Choroid plexus epithelial cell (primary cell): ENCODE results near the gene IL17A.

Experiments
- DNase-seq: peaks from one replicate; pipeline ENCODE4 v3.0.0-alpha.2; 2010; ENCODE audit warnings: low read depth
- H3K4me3 ChIP-seq: 2 replicates; pipeline ENCODE4 v1.5.1; 2011; ENCODE audit warnings: low read depth, mild to moderate bottlenecking, control low read depth, low read length, moderate library complexity
- TF ChIP-seq, protein P1 (sequence below): conservative IDR thresholded peaks from 2 replicates; pipeline ENCODE4 v1.5.1; 2011; ENCODE audit warnings: low read depth, mild to moderate bottlenecking, control low read depth, inconsistent platforms, low read length, moderate library complexity

The IL17A gene

GRCh38 chr6:52144196-52145076, 41.7 kb upstream of the IL17A start:
- H3K4me3 ChIP-seq = no peak overlapping the region
- DNase-seq = no peak
- TF ChIP-seq, protein P1, sequence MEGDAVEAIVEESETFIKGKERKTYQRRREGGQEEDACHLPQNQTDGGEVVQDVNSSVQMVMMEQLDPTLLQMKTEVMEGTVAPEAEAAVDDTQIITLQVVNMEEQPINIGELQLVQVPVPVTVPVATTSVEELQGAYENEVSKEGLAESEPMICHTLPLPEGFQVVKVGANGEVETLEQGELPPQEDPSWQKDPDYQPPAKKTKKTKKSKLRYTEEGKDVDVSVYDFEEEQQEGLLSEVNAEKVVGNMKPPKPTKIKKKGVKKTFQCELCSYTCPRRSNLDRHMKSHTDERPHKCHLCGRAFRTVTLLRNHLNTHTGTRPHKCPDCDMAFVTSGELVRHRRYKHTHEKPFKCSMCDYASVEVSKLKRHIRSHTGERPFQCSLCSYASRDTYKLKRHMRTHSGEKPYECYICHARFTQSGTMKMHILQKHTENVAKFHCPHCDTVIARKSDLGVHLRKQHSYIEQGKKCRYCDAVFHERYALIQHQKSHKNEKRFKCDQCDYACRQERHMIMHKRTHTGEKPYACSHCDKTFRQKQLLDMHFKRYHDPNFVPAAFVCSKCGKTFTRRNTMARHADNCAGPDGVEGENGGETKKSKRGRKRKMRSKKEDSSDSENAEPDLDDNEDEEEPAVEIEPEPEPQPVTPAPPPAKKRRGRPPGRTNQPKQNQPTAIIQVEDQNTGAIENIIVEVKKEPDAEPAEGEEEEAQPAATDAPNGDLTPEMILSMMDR = no peak

DNA sequence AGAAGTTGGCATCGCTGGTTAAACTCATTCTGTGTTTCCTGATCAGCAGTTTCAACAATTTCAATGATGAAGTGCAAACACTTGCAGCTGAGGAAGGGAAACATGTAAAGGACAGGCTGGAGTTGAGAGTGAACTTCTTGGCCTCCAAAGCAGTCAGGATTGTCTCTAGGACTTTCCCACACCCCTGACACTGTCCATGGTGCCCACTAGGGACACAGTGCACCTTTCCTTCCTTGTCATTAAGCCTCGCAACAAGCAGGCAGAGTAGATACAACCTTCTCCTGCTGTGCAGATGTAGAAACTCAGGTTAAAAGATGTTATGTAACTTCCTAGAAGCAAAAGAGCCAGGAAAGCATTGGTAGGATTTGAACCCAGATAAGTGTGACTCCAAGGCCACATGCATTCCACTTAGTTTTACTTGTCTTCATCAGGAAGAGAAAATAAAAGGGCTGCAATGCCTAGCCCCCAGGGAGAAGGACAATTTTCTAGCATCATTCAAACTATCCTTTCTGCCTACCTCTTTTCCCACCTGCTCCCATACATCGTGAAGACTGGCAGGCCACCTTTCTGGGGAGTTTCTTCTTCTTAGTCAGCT, 39.2 kb upstream of the IL17A start:
- no peak overlapping the region for H3K4me3 ChIP-seq
- TF ChIP-seq, protein P1 = no peak
- no peak for DNase-seq

DNA sequence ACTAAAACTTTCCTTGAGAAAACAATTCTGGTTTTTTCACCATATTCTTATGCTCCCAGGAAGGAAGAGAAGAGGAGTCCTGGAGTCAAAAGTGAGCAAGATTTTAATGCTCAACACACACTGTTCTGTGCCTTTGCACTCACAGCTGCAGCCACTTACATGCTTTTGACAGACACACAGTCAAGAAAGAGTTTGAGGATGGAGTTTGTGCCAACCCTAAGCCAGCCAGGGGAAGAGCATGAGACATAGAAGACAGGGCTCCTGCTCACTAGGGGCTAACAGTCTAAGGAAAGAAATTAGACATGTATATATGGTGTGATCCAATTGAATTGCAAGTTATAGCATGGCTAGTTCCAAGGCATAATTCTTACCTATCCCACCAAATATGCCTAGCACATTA, 37.1 kb upstream of the IL17A start:
- H3K4me3 ChIP-seq = no peak overlapping the region
- DNase-seq = no peak
- TF ChIP-seq, protein P1 = no peak

- DNase-seq = no peak
- no peak overlapping the region for H3K4me3 ChIP-seq
- TF ChIP-seq, protein P1 = no peak
These were observed 36.2 kb upstream of the IL17A start for GRCh38 chr6:52149949-52150348.

- TF ChIP-seq, protein P1 = no peak
- no peak for DNase-seq
These were observed 34.1 kb upstream of the IL17A start for GRCh38 chr6:52152070-52152423.

GRCh38 chr6:52152711-52153160, 33.4 kb upstream of the IL17A start:
- H3K4me3 ChIP-seq = no peak overlapping the region
- no peak for DNase-seq
- TF ChIP-seq, protein P1 = no peak

More at GRCh38 chr6:52152070-52152423, 34.1 kb upstream of the IL17A start:
- H3K4me3 ChIP-seq = no peak overlapping the region
